OCI-LY7 (cell line): ENCODE data around the gene RAD23B. TPM values are rescaled to one million over a fixed set of nuclear protein-coding genes. Genes with fewer than 3 reads are reported as not detected.

ENCODE experiments used
- BruUV-seq: library from RNA; stranded (reverse); fragments of 400-500 nt; replicated peaks from 2 replicates; lab custom pipeline; 2021; lab: Mats Ljungman, UMichigan
- CTCF ChIA-PET: fragments of 300-600 bp; sonication (Branson Sonifier 250); formaldehyde crosslinking; loops from one replicate; lab custom pipeline; 2022; ENCODE audit warnings: antibody characterized with exemption; ENCODE audit not compliant: unreplicated experiment; lab: Charles Lee
- POLR2A ChIA-PET: fragments of 300-600 bp; sonication (Branson Sonifier 250); formaldehyde crosslinking; loops from one replicate; lab custom pipeline; 2022; ENCODE audit warnings: antibody characterized with exemption; lab: Charles Lee
- DNase-seq: peaks from one replicate; pipeline ENCODE4 v3.0.0-alpha.2; 2015; ENCODE audit warnings: low spot score
- H2AFZ ChIP-seq: fragments of 200-600 bp; sonication (generic), shearing (Covaris generic); 2 replicates; pipeline ENCODE4 v1.6.1; 2014; ENCODE audit warnings: mild to moderate bottlenecking, antibody characterized with exemption, low read length, moderate library complexity
- H3K27ac ChIP-seq: fragments of 200-600 bp; sonication (generic); 2 replicates; pipeline ENCODE4 v1.5.1; 2014; ENCODE audit warnings: mixed run types, low read depth, mild to moderate bottlenecking, moderate library complexity, low read length, inconsistent platforms; ENCODE audit not compliant: poor library complexity, severe bottlenecking
- H3K36me3 ChIP-seq: fragments of 200-600 bp; sonication (generic); 2 replicates; pipeline ENCODE4 v1.6.1; 2014; ENCODE audit warnings: mild to moderate bottlenecking, antibody characterized with exemption, low read length, moderate library complexity, mixed read lengths; ENCODE audit not compliant: insufficient read depth
- H3K4me1 ChIP-seq: fragments of 200-600 bp; sonication (generic); 2 replicates; pipeline ENCODE4 v1.5.1; 2014; ENCODE audit warnings: mild to moderate bottlenecking, low read length; ENCODE audit not compliant: insufficient read depth, poor library complexity, severe bottlenecking
- H3K4me2 ChIP-seq: fragments of 200-600 bp; sonication (generic); 2 replicates; pipeline ENCODE4 v1.6.1; 2014; ENCODE audit warnings: mild to moderate bottlenecking, low read length
- H3K4me3 ChIP-seq: fragments of 200-600 bp; sonication (generic); 2 replicates; pipeline ENCODE4 v1.5.1; 2014; ENCODE audit warnings: mild to moderate bottlenecking, low read depth, low read length; ENCODE audit not compliant: poor library complexity, severe bottlenecking
- H3K79me2 ChIP-seq: fragments of 200-600 bp; sonication (generic); 2 replicates; pipeline ENCODE4 v1.6.1; 2016; ENCODE audit warnings: low read depth, mild to moderate bottlenecking, low read length, moderate library complexity, mixed read lengths; ENCODE audit not compliant: insufficient read depth
- H3K9me2 ChIP-seq: fragments of 200-600 bp; sonication (generic); 2 replicates; pipeline ENCODE4 v1.6.1; 2016; ENCODE audit warnings: mild to moderate bottlenecking, low read length, mixed read lengths; ENCODE audit not compliant: insufficient read depth
- H3K9me3 ChIP-seq: fragments of 200-600 bp; sonication (generic); 2 replicates; pipeline ENCODE4 v1.6.1; 2014; ENCODE audit warnings: mild to moderate bottlenecking, mixed run types, low read length, mixed read lengths
- H4K20me1 ChIP-seq: fragments of 200-600 bp; sonication (generic); 2 replicates; pipeline ENCODE4 v1.6.1; 2014; ENCODE audit warnings: mild to moderate bottlenecking, antibody characterized with exemption, low read length, moderate library complexity, mixed read lengths; ENCODE audit not compliant: insufficient read depth
- CTCF ChIP-seq: fragments of 200-600 bp; sonication (generic); conservative IDR thresholded peaks from 2 replicates; pipeline ENCODE4 v1.5.1; 2014; ENCODE audit warnings: mild to moderate bottlenecking, antibody characterized with exemption, low read length, moderate library complexity, mixed read lengths
- EZH2phosphoT487 ChIP-seq: fragments of 200-600 bp; sonication (generic); IDR thresholded peaks from 2 replicates; pipeline ENCODE4 v1.6.1; 2018; ENCODE audit warnings: low read depth, borderline replicate concordance, mild to moderate bottlenecking, mixed run types, antibody characterized with exemption, low read length, moderate library complexity, mixed read lengths
- intact Hi-C: fragments of 100-400 bp; cut with micrococcal nuclease; formaldehyde crosslinking; loops from one replicate; pipeline ENCODE4 v1.10.0; 2022; ENCODE audit not compliant: unreplicated experiment
- total RNA-seq, 2 experiments: library from RNA; depleted of rRNA in 1 of 2; stranded (reverse); fragments of >200 nt in 1 of 2; shearing (Covaris generic) in 1 of 2; gene quantifications; 2 replicates each; pipeline ENCODE4 v1.2.3, GENCODE V29; 2014 to 2022

The RAD23B gene
- total RNA-seq, 2 experiments from 2014 or later = 67.3 to 120 TPM

DNA sequence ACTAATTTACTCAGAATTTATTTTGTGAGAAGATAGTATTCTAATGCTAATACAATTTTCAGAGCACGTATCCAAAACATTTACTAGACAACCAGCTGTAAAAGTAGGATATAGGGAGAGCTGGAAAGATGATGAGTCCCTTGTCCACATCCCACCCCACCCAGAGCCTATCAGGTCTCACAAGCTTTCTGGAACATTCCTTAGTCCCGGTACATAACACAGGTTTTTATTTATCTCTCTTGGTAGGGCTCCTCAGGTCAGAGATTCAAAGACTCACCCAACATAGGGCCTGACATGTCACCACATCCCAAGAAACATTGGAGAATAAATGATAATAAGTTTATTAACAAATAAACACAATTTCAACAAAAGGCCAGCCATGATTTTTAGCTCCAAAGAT, 13.8 kb upstream of the RAD23B start:
- Histone ChIP-seq H3K4me2 (no peak overlapping the region), H3K4me3 (no peak overlapping the region), H3K27ac (no peak overlapping the region), H3K9me2 (no peaks in the 10 kb centered on the region), H4K20me1 (no peaks in the 10 kb centered on the region), H3K4me1 (no peaks in the 10 kb centered on the region), H2AFZ (no peak overlapping the region; the same call in 1 of the 2 replicates), H3K79me2 (no peaks in the 10 kb centered on the region), H3K36me3 (no peaks in the 10 kb centered on the region), H3K9me3 (no peaks in the 10 kb centered on the region)
- no TSS peak for BruUV-seq
- ChIA-PET POLR2A (interaction anchor here (1.3 to 3.3 kb wide), 5 partner anchors 9 to 53 kb away, joined by 3 to 18 read pairs (median 7); no protein-coding TSS in a partner anchor), CTCF (no interaction called here)
- intact Hi-C loops = no loop called here
- TF ChIP-seq CTCF = no peak
- no peak for TF ChIP-seq EZH2phosphoT487
- no peak for DNase-seq

DNA sequence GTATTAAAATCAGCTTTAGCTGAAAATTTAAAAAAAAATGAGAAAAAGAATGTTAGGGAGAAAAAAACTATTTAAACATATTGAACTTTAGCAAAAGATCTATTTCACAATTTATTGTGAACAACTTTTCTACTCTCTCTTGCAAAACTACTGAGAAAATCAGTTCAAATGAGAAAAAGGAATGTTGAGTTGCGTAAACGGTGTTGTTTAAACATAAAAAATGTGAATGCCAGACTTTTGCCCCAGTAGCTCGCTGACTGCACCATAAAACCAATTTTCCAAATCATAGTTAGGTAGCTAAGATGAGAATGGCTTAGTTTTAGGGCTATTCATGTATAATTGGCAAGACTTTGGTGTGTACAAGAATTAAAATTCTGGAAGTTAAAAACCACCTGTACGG, 13.4 kb upstream of the RAD23B start:
- no peak for DNase-seq
- intact Hi-C loops = no loop called here
- Histone ChIP-seq H4K20me1 (no peaks in the 10 kb centered on the region), H3K9me3 (no peaks in the 10 kb centered on the region), H3K27ac (no peak overlapping the region), H3K79me2 (no peaks in the 10 kb centered on the region), H3K4me1 (no peaks in the 10 kb centered on the region), H3K36me3 (no peaks in the 10 kb centered on the region), H3K9me2 (no peaks in the 10 kb centered on the region), H2AFZ (peak overlapping the region; percentile 8; the same call in 1 of the 2 replicates), H3K4me3 (no peak overlapping the region), H3K4me2 (0 out of 2 replicates have a peak overlapping the region, but pooled peaks have one; percentile 17)
- ChIA-PET CTCF (no interaction called here), POLR2A (interaction anchor here (0.5 to 3.3 kb wide), 6 partner anchors 9 to 99 kb away, joined by 3 to 18 read pairs (median 6); no protein-coding TSS in a partner anchor)
- TF ChIP-seq EZH2phosphoT487 (no peak), CTCF (no peak)
- no TSS peak for BruUV-seq

DNA sequence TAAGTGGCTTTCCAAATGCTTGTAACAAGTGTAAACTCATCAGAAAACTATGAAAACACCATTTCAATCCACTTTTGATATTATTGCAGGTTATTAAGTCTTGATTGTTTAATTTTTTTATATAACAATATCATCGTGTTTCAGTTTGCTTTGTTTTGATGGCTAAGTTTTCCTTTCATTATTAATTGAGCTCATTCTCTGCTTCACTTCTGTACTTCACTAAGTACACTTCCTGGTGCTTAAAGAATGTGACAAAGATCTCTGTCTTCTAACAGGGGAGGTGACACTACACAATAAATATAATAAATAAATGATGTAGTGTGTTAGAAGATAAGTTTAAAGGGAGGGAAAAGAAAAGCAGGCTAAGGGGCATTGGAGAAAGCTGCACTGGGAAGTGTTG, 13.0 kb upstream of the RAD23B start:
- POLR2A ChIA-PET = interaction anchor here (0.5 to 3.3 kb wide), 7 partner anchors 9 to 98 kb away, joined by 3 to 18 read pairs (median 5); no protein-coding TSS in a partner anchor
- H3K4me2 ChIP-seq = 0 out of 2 replicates have a peak overlapping the region, but pooled peaks have one; percentile 17
- no peaks in the 10 kb centered on the region for H4K20me1 ChIP-seq
- H3K9me2 ChIP-seq = no peaks in the 10 kb centered on the region
- intact Hi-C loops = no loop called here
- no peaks in the 10 kb centered on the region for H3K36me3 ChIP-seq
- CTCF ChIA-PET = no interaction called here
- no peak overlapping the region for H3K27ac ChIP-seq
- peak overlapping the region; percentile 8; the same call in 1 of the 2 replicates for H2AFZ ChIP-seq
- DNase-seq = no peak
- H3K4me1 ChIP-seq = no peaks in the 10 kb centered on the region
- H3K9me3 ChIP-seq = no peaks in the 10 kb centered on the region
- no peak for TF ChIP-seq CTCF
- TF ChIP-seq EZH2phosphoT487 = no peak
- no TSS peak for BruUV-seq
- H3K79me2 ChIP-seq = no peaks in the 10 kb centered on the region
- H3K4me3 ChIP-seq = no peak overlapping the region
